Measurements from ENCODE around the gene PGF.
"Not testable (repeated sequence)": the region's sequence is repeated elsewhere in the genome, so short reads cannot be mapped to it uniquely, and the experiment has no call there.

The PGF gene

GRCh38 chr14:74938531-74939495 is 16.6 kb downstream of the PGF start:
- DNase-seq, result no peak

- DNase-seq, result no peak
Observed at GRCh38 chr14:74937171-74937570, 18.2 kb downstream of the PGF start.

- DNase-seq, result no peak
Observed at GRCh38 chr14:74936731-74937130, 18.7 kb downstream of the PGF start.

GRCh38 chr14:74936151-74936550 is 19.2 kb downstream of the PGF start:
- no peak for DNase-seq

GRCh38 chr14:74935360-74935680 is 20.1 kb downstream of the PGF start:
- DNase-seq, result no peak

GRCh38 chr14:74934476-74935359 is 20.7 kb downstream of the PGF start:
- no peak for DNase-seq

- DNase-seq, result no peak
Observed at GRCh38 chr14:74934041-74934440, 21.4 kb downstream of the PGF start.

GRCh38 chr14:74932936-74933335 is 22.5 kb downstream of the PGF start:
- not testable (repeated sequence) for DNase-seq

- no peak for DNase-seq
Observed at GRCh38 chr14:74932401-74932901, 22.9 kb downstream of the PGF start.

GRCh38 chr14:74931744-74932143 is 23.7 kb downstream of the PGF start:
- not testable (repeated sequence) for DNase-seq

GRCh38 chr14:74929242-74929641 is 26.2 kb downstream of the PGF start:
- no peak for DNase-seq

GRCh38 chr14:74927225-74927624 is 28.2 kb downstream of the PGF start:
- DNase-seq, result no peak

- no peak for DNase-seq
Observed at GRCh38 chr14:74924061-74924460, 31.3 kb downstream of the PGF start.

GRCh38 chr14:74922752-74923401 is 32.5 kb downstream of the PGF start, which contains the start of gene RPS6KL1:
Gene RPS6KL1, minus strand, starts transcription at chr14:74923260. Its CDS starts 1,719 bp downstream, at chr14:74921541.
- DNase-seq, result peak; percentile 44

- no peak for DNase-seq
Observed at GRCh38 chr14:74921987-74922751, 33.2 kb downstream of the PGF start.

- no peak for DNase-seq
Observed at GRCh38 chr14:74921053-74921620, 34.3 kb downstream of the PGF start.

- no peak for DNase-seq
Observed at GRCh38 chr14:74920281-74920680, 35.1 kb downstream of the PGF start.

GRCh38 chr14:74919421-74920165 is 35.8 kb downstream of the PGF start:
- no peak for DNase-seq

GRCh38 chr14:74918380-74918779 is 37.0 kb downstream of the PGF start:
- DNase-seq, result no peak

- DNase-seq, result no peak
Observed at GRCh38 chr14:74917646-74918081, 37.7 kb downstream of the PGF start.

GRCh38 chr14:74917178-74917543 is 38.2 kb downstream of the PGF start:
- no peak for DNase-seq
